Activated T-helper 1 cell treated with Interleukin-2 at 50 U/mL for 16 hours (primary cell): Measurements from ENCODE around the gene LGALS12.

Experiments
- DNase-seq: peaks from one replicate; pipeline ENCODE4 v3.0.0-alpha.2; 2020; ENCODE audit warnings: low read depth

Gene LGALS12

GRCh38 chr11:63505857-63506528 lies at the start of gene LGALS12:
Gene LGALS12 (plus strand): TSS chr11:63506084. CDS start chr11:63506459, 375 bp downstream.
- DNase-seq: no peak

- no peak for DNase-seq
Observed at GRCh38 chr11:63459586-63459985, 46.3 kb upstream of the LGALS12 start.

DNA sequence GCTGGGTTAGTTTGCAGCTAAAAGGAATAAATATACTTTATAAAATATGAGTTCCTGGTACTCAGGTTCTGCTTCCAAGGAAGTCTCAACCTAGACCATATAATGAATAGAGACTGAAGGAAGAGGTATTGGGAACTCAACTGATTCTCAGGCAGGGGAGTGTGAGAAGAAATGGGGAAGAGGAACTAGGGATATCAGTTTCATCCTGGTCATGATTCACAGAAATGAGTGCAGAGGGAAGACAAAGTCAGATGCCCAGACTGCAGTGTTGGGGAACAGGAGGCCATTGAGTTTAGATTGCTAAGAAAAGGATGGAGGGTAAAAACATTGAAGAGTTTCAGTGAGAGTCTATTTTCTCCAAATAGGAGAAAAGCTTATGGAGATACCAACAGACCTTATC lies 43.7 kb upstream of the LGALS12 start:
- no peak for DNase-seq

- DNase-seq: no peak
Observed at GRCh38 chr11:63470311-63470710, 35.6 kb upstream of the LGALS12 start.

DNA sequence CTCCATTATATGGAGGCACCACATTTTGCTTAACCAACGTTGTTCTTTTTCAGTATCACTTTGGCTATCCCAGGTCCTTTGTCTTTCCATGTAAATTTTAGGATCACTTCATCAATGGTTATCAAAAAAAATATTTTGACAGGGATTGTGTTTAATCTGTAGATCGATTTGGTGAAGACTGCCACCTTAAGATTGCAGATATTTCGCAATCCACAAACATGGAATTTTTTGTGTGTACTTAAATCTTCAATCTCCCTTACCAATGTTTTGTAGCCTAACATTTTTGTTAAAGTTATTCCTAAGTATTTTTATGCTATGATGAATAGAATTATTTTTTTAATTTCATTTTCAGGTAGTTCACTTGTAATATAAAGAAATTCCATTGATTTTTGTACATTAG lies 33.5 kb upstream of the LGALS12 start:
- no peak for DNase-seq

- no peak for DNase-seq
Observed at GRCh38 chr11:63476618-63477017, 29.3 kb upstream of the LGALS12 start.

DNA sequence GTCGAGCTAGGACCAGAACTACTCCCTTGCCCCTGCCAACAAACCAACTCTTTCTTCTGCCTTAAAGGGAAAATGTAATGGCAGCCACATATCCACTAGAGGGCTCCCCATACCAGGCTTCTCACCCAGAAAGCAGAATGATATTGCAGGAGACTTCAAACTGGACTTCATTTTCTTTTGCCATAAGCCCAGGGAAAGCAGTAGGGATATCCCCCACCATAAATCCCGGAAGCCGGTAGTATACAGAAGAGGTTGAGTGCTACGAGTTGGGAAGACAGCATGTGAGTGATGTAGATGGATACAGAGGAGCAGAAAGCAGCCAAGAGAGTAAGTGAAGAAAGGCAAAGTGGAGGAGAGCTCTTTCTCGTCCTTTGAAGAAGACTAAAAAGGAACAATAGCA lies 27.0 kb upstream of the LGALS12 start:
- peak; percentile 10 for DNase-seq

DNA sequence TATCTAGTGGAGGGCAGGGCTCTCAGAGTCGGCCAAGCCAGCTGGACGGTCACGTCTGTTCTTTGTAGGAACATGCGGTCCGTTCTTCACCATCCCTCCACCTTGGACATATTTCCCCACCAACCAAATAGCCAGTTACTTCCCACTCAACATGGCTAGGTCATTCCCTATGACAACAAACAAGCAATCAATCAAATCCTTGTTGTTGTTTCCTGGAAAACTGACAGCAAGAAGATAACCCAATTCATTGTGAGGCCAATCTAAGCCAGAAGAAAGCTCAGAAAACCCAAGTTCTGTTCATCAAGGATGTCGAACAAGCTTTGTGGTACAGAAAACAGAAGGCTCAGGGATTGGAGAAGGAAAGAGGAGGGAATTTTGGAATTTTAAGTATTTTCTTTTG lies 25.8 kb upstream of the LGALS12 start:
- no peak for DNase-seq

- no peak for DNase-seq
Observed at GRCh38 chr11:63485777-63486176, 20.1 kb upstream of the LGALS12 start.

GRCh38 chr11:63488789-63489188 lies 17.1 kb upstream of the LGALS12 start:
- DNase-seq: no peak

- no peak for DNase-seq
Observed at GRCh38 chr11:63489879-63490278, 16.0 kb upstream of the LGALS12 start.

- DNase-seq: no peak
Observed at GRCh38 chr11:63490551-63491239, 15.2 kb upstream of the LGALS12 start, which contains the start of gene PLAAT5. Gene PLAAT5 (minus strand): TSS chr11:63491167. CDS start chr11:63491034, 133 bp downstream.

- no peak for DNase-seq
Observed at GRCh38 chr11:63491240-63491587, 14.7 kb upstream of the LGALS12 start.

DNA sequence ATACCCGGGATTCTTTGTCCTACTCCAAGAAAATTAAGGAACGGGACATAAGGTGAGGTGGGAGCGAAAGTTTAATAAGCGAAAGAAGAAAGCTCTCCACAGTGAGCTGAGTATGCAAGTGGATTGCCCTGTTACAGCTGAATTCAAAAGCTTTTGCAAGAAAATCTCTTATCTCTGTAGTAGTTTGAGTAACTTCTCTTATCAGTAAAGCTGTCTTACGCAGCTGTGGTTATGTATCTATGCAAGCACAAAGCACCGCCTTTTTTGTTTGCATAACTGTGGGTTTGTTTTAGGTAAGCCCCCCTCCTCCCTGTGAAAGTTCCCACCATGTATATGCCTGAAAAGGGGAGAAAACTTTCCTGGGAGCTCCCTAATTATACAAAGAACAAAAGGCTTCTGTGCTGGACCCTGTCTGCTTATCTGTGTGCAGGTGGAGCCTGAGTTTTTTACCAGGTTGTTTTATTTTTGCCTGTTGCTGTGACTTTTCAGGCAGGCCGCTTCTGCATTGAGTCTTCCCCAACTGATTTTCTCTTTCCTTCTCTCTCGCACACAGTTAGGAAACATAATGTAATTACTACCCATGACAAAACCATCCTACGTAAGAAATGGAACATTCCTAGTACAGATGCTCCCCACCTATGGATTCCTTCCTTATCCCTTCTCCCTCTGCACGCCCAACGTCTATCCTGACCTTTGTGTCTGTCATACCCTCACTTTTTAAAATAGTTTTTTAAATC lies 14.1 kb upstream of the LGALS12 start:
- no peak for DNase-seq

GRCh38 chr11:63492441-63492840 lies 13.4 kb upstream of the LGALS12 start:
- DNase-seq: no peak

GRCh38 chr11:63493127-63493526 lies 12.8 kb upstream of the LGALS12 start:
- DNase-seq: no peak

DNA sequence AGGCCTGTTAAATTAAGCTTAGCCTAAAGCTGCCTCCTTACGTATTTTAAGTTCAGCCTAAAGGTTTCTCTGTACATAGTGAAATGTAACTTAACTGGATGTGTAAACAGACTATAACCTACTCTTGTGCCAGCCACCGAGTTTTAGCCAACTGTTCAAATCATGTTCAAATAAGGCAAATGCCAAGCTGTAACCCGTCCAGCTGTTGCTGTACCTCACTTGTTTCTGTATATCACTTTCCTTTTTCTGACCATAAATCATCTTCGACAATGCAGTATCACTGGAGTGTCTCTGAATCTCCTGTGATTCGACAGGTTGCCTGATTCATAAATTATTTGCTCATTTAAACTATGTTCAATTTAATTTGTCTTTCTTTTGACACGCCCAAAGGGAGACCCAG lies 10.9 kb upstream of the LGALS12 start:
- no peak for DNase-seq

GRCh38 chr11:63499874-63500273 lies 6.0 kb upstream of the LGALS12 start:
- no peak for DNase-seq

GRCh38 chr11:63501236-63501635 lies 4.6 kb upstream of the LGALS12 start:
- DNase-seq: no peak

GRCh38 chr11:63502252-63502820 lies 3.5 kb upstream of the LGALS12 start:
- DNase-seq: no peak

GRCh38 chr11:63503492-63503891 lies 2.4 kb upstream of the LGALS12 start:
- DNase-seq: no peak

GRCh38 chr11:63504054-63504453 lies 1.8 kb upstream of the LGALS12 start:
- DNase-seq: no peak
